IgD-negative memory B cell (primary cell): ENCODE results near the gene ARHGEF5. TPM values are rescaled to one million over a fixed set of nuclear protein-coding genes. Genes with fewer than 3 reads are reported as not detected.
"Not testable (repeated sequence)": the region's sequence is repeated elsewhere in the genome, so short reads cannot be mapped to it uniquely, and the experiment has no call there.

ENCODE experiments used
- H3K27ac Mint-ChIP-seq, 3 donors: one replicate each; pipeline ENCODE4 v1.8.0; 2020 to 2022; ENCODE audit warnings: mild to moderate bottlenecking in 3 of 3, mixed read lengths in 3 of 3, moderate library complexity in 1 of 3
- H3K27me3 Mint-ChIP-seq: one replicate; pipeline ENCODE4 v1.8.0; 2021; ENCODE audit warnings: mixed read lengths
- H3K36me3 Mint-ChIP-seq: one replicate; pipeline ENCODE4 v1.8.0; 2020; ENCODE audit warnings: mild to moderate bottlenecking, mixed read lengths
- H3K4me1 Mint-ChIP-seq, 3 donors: one replicate each; pipeline ENCODE4 v1.8.0; 2020 to 2022; ENCODE audit warnings: mixed read lengths in 3 of 3, mild to moderate bottlenecking in 1 of 3
- H3K4me3 Mint-ChIP-seq, 4 donors: one replicate each; pipeline ENCODE4 v1.8.0; 2020 to 2022; ENCODE audit warnings: mild to moderate bottlenecking in 4 of 4, mixed read lengths in 4 of 4, moderate library complexity in 3 of 4
- H3K9me3 Mint-ChIP-seq, 3 donors: one replicate each; pipeline ENCODE4 v1.8.0; 2020 to 2021; ENCODE audit warnings: mixed read lengths in 3 of 3, mild to moderate bottlenecking in 1 of 3
- polyA plus RNA-seq: library from polyadenylated mRNA; unstranded; fragments of 300-500 nt; fragmentation: Illumina TruSeq; gene quantifications from one replicate; pipeline ENCODE4 v1.2.3, GENCODE V29; 2021

The ARHGEF5 gene
- polyA plus RNA-seq, 1 donor from 2014 or later: 1.4 TPM

DNA sequence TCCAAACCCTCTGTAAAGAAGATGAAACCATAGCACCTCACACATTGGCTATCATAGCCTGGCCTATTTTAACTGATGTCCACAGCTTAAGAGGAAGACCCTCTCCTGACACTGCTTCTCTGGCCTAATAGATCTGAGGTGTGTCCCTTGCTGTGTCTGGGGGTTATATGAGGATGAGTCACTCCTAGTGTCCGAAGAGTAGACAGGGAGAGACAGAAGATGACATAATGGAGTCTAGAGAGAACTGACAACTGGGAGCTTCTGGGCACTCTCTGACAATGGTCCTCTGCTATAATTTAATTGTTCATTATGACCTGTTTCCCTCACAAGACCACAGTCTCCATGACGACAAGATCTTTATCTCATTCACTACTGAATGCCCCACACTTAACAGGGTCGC lies 6.9 kb downstream of the ARHGEF5 start:
- H3K27ac Mint-ChIP-seq, H3K4me1 Mint-ChIP-seq, H3K36me3 Mint-ChIP-seq, H3K4me3 Mint-ChIP-seq, H3K9me3 Mint-ChIP-seq, H3K27me3 Mint-ChIP-seq: not testable (repeated sequence)

DNA sequence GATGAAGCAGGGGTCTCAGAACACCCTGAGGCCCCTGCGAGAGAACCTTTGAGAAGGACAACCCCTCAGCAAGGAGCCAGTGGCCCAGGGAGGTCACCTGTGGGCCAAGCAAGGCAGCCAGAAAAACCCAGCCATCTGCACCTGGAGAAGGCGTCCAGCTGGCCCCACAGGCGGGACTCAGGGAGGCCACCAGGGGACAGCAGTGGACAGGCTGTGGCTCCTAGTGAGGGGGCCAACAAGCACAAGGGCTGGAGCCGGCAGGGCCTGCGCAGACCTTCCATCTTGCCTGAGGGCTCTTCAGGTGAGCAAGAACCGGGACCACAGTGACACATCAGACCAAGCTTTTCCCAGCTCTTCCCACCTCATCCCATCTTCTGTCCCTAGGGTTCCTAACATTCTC lies 10.3 kb downstream of the ARHGEF5 start:
- not testable (repeated sequence) for H3K27ac Mint-ChIP-seq, H3K27me3 Mint-ChIP-seq, H3K4me3 Mint-ChIP-seq, H3K9me3 Mint-ChIP-seq, H3K36me3 Mint-ChIP-seq, H3K4me1 Mint-ChIP-seq

DNA sequence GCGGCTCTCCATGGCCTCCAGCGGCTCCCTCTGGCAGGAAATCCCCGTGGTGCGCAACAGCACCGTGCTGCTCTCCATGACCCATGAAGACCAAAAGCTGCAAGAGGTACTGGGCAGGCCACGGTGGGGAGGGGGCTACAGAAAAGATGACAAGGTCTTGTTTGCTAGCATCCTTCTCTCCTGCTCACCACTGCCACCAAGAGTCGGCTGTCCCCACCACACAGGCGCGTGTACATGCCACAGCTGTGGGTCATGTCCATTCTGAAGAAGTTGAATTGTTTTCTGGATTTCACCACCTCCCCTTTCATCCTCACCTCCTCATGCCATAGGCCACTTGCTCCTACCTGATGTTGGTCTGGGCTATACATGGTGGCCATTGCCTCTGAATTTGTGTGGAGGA lies 12.0 kb downstream of the ARHGEF5 start:
- H3K36me3 Mint-ChIP-seq, H3K27me3 Mint-ChIP-seq, H3K9me3 Mint-ChIP-seq, H3K27ac Mint-ChIP-seq, H3K4me1 Mint-ChIP-seq, H3K4me3 Mint-ChIP-seq: not testable (repeated sequence)

DNA sequence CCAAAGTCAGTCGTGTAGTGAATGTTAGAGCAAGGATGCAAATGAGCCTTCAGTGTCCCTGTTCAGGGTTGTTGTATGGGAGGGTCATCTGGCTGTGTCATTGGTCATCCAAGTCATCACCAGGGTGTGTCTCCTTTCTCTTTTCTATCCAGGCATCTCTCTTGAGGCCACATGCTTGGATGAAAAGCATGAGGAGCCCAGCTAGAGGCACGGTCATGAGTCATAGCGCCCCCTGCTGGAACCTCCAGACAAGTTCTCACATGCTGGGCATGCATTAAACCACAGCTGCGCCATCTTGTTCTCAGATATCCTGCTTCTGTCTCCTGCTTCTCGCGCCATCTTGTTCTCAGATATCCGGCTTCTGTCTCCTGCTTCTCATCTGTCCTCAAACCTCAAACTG lies 14.0 kb downstream of the ARHGEF5 start:
- not testable (repeated sequence) for H3K27me3 Mint-ChIP-seq, H3K4me1 Mint-ChIP-seq, H3K9me3 Mint-ChIP-seq, H3K27ac Mint-ChIP-seq, H3K4me3 Mint-ChIP-seq, H3K36me3 Mint-ChIP-seq

DNA sequence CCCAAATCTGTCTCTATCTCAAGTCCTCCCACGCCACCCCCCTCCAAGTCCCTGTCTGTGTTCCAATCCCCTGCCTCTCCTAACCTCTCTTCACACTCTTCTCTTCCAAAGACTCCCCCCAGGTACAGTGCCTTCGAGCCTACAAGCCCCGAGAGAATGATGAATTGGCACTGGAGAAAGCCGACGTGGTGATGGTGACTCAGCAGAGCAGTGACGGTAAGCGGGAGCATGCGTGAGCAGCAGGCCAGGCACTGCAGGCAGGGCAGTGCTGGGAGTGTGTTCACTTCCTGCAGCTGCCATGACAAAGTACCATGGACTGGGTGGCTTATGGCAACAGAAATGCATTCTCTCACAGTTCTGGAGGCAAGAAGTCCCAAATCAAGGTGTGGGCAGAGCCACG lies 23.4 kb downstream of the ARHGEF5 start:
- Mint-ChIP-seq H3K27ac (no peak overlapping the region), H3K36me3 (peaks cover 2% of the 10 kb centered on the region), H3K4me1 (peaks cover 0 to 2% (median 0%) of the 10 kb centered on the region in 3 donors), H3K9me3 (no peaks in the 10 kb centered on the region), H3K27me3 (no peaks in the 10 kb centered on the region), H3K4me3 (no peak overlapping the region)

DNA sequence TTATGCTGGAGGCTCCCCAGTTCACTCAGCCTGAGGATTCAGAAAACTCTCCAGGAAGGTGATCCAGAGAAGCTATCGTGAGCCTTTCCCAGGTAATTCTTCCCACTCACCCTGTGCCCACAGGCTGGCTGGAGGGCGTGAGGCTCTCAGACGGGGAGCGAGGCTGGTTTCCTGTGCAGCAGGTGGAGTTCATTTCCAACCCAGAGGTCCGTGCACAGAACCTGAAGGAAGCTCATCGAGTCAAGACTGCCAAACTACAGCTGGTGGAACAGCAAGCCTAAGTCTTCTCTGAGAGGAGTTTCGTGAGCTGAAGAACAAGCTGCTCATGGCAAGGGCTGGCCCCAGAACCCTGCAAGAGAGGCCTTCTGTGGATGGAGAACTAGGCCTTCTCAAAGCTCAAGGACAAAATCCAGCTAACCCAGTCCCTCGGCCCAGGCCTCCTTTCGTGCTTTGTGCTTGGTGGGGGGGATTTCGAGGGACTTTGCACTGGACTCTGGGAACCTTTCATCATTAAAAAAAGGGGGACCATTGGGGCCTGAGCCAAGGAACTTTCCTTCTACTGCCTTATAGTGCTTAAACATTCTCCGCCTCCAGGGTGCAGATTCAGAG lies 24.7 kb downstream of the ARHGEF5 start:
- Mint-ChIP-seq H3K27ac (no peak overlapping the region), H3K4me1 (peaks cover 3 to 12% (median 8%) of the 10 kb centered on the region in 3 donors), H3K4me3 (no peak overlapping the region), H3K9me3 (no peaks in the 10 kb centered on the region), H3K36me3 (peaks cover 2% of the 10 kb centered on the region), H3K27me3 (peaks cover 4% of the 10 kb centered on the region)

DNA sequence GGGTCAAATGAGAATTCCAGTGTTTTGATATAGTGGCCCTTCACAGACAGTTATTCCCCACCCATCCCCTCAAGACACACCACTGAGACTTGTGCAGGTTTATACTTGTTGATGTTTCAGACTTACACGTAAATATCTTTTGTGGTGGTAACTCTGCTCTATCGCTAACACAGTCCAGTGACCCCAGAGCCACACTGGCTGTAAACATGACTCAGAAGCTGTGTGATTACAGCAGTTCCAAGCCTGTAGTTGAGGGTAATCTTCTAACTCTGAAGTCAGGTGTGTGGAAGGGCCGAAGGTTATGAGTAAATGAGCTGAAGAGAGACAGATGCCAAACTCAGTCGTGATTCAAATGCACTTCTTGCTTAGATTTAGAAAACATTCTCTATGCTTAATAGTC lies 28.9 kb downstream of the ARHGEF5 start:
- Mint-ChIP-seq H3K4me1 (peaks cover 3 to 12% (median 8%) of the 10 kb centered on the region in 3 donors), H3K27me3 (peaks cover 4% of the 10 kb centered on the region), H3K27ac (peak overlapping the region in 1 of 3 donors; percentile 35), H3K9me3 (no peaks in the 10 kb centered on the region), H3K4me3 (peak overlapping the region in 1 of 4 donors; percentile 44), H3K36me3 (peaks cover 4% of the 10 kb centered on the region)

DNA sequence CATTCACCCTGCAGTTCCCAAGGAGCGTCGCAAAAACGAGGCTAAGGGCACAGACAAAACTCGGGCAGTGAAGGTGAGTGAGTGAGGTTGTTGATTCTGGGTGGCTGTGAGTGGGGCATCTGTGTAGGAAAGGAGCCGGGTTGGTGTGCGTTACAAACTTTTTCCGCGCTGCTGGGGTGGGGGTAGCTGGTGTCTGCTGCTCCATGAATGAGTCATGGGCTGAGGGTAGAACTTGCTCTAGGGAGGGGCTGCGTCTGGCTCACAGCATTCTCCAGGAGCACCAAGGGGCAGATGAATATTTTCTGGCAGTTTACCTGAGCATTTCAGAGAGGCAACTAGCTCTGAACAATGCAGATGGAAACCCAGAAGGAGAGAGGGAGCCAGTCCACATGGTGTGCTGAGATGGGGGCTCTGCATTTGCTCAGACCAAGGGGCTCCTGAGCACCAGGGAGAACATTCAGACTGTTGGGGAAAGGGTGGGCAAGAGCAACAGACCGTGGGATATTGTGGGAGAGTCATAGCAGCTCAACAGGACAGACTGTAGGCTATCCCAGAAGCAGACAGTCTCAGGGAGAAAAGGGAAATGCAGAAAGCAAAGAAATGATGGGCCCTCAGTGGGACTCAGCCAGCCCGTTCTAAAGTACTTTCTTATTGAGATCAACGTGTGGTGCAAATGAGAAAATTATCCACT lies 29.5 kb downstream of the ARHGEF5 start:
- no peaks in the 10 kb centered on the region for H3K9me3 Mint-ChIP-seq
- H3K27ac Mint-ChIP-seq: peak overlapping the region in 1 of 3 donors; percentile 35
- H3K4me3 Mint-ChIP-seq: peak overlapping the region in 1 of 4 donors; percentile 14
- H3K36me3 Mint-ChIP-seq: peaks cover 3% of the 10 kb centered on the region
- peaks cover 3 to 12% (median 8%) of the 10 kb centered on the region in 3 donors for H3K4me1 Mint-ChIP-seq
- peaks cover 4% of the 10 kb centered on the region for H3K27me3 Mint-ChIP-seq

DNA sequence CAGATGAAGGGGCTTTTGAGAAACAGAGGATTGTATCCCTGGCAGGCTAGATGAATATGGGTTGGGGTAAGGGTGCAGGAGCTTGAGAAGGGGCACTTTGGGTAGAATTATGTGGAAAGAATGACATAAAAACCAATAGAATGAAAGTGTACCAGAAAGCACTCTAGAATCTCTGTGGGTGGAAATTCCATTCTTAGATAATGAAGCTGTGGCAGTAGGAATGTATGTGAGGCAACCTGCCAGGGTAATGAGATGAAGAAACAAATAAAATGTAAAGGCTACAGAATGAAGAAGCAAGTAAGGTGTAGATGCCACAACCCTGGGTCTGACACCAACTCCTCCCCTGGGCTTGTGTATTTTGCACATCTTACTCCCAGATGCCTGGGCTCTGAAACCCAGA lies 31.5 kb downstream of the ARHGEF5 start:
- H3K27me3 Mint-ChIP-seq: peaks cover 4% of the 10 kb centered on the region
- H3K36me3 Mint-ChIP-seq: peaks cover 2% of the 10 kb centered on the region
- H3K27ac Mint-ChIP-seq: no peak overlapping the region
- H3K4me3 Mint-ChIP-seq: no peak overlapping the region
- peaks cover 3 to 14% (median 8%) of the 10 kb centered on the region in 3 donors for H3K4me1 Mint-ChIP-seq
- H3K9me3 Mint-ChIP-seq: no peaks in the 10 kb centered on the region

DNA sequence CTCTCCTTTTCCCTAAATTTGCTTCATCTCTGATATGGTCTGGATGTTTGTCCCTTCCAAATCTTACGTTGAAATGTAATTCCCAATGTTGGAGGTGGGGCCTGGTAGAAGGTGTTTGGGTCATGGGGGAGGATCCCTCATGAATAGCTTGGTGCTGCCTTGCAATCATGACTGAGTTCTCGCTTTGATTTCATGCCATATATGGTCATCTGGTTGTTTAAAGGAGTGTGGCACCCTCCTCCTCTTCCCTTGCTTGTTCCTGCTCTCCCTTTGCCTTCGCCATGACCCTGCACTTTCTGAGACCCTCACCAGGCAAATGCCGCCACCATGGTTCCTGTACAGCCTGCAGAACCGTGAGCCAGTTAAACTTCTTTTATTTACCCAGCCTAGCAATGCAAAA lies 33.7 kb downstream of the ARHGEF5 start:
- Mint-ChIP-seq H3K9me3 (no peaks in the 10 kb centered on the region), H3K4me1 (peaks cover 5 to 13% (median 7%) of the 10 kb centered on the region in 3 donors), H3K36me3 (peaks cover 2% of the 10 kb centered on the region), H3K27me3 (peaks cover 3% of the 10 kb centered on the region), H3K4me3 (no peak overlapping the region), H3K27ac (no peak overlapping the region)

DNA sequence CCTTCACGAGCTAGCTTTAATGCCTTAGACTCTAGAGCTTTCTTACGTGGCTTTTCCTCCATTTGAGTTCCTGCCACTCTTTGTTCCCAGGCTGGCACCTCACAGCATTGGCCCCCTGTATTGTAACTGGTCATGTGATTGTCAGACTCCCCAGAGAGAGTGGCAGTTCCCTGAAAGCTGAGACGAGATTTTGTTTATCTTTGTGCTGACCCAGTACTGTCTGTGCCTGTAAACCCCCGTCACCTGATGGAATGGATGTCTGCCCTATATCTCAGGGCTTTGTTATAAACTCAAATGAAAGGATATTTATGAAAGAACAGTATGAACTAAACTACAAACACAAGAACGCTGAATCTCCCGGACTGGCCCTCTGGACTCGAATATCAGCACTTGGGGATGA lies 35.3 kb downstream of the ARHGEF5 start:
- no peak overlapping the region for H3K27ac Mint-ChIP-seq

DNA sequence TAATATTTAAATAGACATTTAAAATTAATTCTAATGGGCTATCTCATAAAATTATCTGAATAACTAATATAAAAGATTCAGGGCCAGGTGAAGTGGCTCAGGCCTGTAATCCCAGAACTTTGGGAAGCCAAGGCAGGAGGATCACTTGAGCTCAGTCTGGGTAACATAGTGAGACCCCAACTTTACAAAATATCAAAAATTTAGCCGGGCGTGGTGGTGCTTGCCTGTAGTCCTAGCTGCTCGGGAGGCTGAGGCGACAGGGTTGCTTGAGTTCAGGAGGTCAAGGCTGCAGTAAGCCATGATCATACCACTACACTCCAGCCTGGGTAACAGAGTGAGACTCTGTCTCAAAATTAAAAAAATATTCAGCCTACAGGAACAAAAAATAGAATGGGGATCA lies 35.8 kb downstream of the ARHGEF5 start:
- Mint-ChIP-seq H3K36me3 (peaks cover 2% of the 10 kb centered on the region), H3K9me3 (no peaks in the 10 kb centered on the region), H3K27me3 (no peaks in the 10 kb centered on the region), H3K4me1 (peaks cover 0 to 5% (median 4%) of the 10 kb centered on the region in 3 donors), H3K27ac (no peak overlapping the region), H3K4me3 (no peak overlapping the region)

More for the DNA sequence above, 35.3 kb downstream of the ARHGEF5 start:
- H3K4me1 Mint-ChIP-seq: peaks cover 0 to 4% (median 2%) of the 10 kb centered on the region in 3 donors
- H3K4me3 Mint-ChIP-seq: no peak overlapping the region
- H3K27me3 Mint-ChIP-seq: no peaks in the 10 kb centered on the region
- H3K36me3 Mint-ChIP-seq: peaks cover 2% of the 10 kb centered on the region
- no peaks in the 10 kb centered on the region for H3K9me3 Mint-ChIP-seq

DNA sequence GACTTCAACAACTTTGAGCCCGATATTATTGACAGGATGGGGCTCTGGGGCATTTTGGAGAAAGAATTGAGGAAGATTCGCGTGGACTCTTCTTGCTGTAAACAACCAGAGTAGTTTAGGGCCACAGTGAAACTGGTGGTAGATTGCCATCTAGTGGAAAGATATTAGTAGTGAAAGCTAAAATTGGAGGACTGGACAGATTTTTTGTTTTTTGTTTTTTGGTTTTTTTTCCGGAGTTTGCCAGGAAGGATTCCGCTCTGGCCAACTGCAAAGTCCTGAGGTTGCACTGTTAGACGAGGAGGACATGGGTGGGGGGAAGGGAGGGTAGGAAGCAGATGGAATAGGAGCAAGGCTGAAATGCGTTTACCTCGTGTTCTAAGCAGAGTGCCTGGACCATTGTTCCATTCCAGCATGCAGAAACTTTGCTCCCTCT lies 36.6 kb downstream of the ARHGEF5 start:
- H3K36me3 Mint-ChIP-seq: peaks cover 2% of the 10 kb centered on the region
- peaks cover under 1% of the 10 kb centered on the region for H3K27me3 Mint-ChIP-seq
- H3K4me3 Mint-ChIP-seq: no peak overlapping the region
- peaks cover 0 to 5% (median 4%) of the 10 kb centered on the region in 3 donors for H3K4me1 Mint-ChIP-seq
- no peaks in the 10 kb centered on the region for H3K9me3 Mint-ChIP-seq
- H3K27ac Mint-ChIP-seq: no peak overlapping the region

DNA sequence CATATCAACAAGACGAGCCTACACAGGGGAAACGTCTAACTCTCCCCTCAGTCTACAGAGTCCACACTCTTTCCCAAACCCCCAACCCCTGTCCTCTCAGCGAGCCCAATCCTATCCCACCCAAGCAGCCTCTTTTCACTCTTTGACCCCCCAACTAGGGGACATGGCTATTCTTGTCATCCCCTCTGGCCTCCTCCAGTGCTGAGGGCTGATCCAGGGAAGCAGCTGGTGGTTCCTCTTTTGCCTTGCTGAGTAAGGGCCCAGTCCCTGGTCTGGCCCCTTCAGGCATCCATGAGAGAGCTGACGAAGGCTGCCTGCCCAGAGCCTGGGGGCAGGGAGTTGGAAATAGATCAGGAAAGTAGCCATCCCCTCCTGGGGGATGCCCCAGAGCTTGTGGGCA lies 41.9 kb downstream of the ARHGEF5 start:
- H3K4me3 Mint-ChIP-seq: no peak overlapping the region
- H3K36me3 Mint-ChIP-seq: no peaks in the 10 kb centered on the region
- H3K27me3 Mint-ChIP-seq: peaks cover 2% of the 10 kb centered on the region
- H3K4me1 Mint-ChIP-seq: peaks cover 0 to 6% (median 0%) of the 10 kb centered on the region in 3 donors
- H3K9me3 Mint-ChIP-seq: no peaks in the 10 kb centered on the region
- no peak overlapping the region for H3K27ac Mint-ChIP-seq

DNA sequence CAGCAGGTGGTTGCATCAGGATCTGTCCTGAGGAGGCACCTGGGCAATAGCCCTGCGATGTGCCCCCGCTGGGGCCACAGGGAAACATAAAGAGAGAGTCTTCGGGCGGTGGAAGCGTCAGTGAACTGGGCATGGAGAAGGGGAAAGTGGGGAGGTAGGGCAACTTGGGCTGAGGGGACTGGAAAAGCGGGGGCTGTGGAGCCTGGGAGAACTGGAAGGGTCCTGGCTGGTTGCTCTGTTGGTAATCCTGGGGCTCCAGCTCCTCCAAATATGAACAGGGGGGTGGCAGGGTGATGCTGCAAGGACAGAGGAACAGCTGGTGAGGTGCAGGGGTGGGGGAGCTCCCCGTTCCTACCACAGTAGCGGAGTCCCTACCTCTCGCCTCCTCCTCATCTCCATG lies 43.1 kb downstream of the ARHGEF5 start:
- H3K4me1 Mint-ChIP-seq: peaks cover 0 to 6% (median 0%) of the 10 kb centered on the region in 3 donors
- H3K9me3 Mint-ChIP-seq: no peaks in the 10 kb centered on the region
- H3K36me3 Mint-ChIP-seq: no peaks in the 10 kb centered on the region
- no peak overlapping the region for H3K4me3 Mint-ChIP-seq
- H3K27ac Mint-ChIP-seq: no peak overlapping the region
- H3K27me3 Mint-ChIP-seq: peaks cover 6% of the 10 kb centered on the region

DNA sequence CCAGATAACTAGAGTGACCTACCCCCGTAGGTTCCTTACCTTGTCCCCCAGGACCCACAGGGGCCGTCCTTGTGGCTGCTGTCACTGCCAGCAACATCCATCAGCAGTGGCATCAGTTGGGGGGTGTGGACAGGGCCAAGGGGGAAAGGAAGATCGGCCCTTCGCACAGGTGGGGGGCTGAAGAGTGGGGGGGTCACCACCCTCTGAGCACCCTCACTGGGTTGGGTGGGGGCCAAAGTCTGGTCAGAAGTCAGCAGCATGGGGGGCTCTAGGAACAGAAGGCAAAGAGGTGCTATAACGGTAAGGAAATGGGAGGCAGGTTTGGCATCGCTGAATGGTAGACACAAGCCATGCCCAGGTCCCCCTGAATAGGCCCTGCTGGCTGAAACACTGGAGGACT lies 43.7 kb downstream of the ARHGEF5 start:
- Mint-ChIP-seq H3K36me3 (no peaks in the 10 kb centered on the region), H3K27me3 (peaks cover 6% of the 10 kb centered on the region), H3K4me3 (no peak overlapping the region), H3K4me1 (peaks cover 0 to 6% (median 0%) of the 10 kb centered on the region in 3 donors), H3K9me3 (no peaks in the 10 kb centered on the region), H3K27ac (no peak overlapping the region)
